ENCODE data around the gene PCMTD2. TPM values are rescaled to one million over a fixed set of nuclear protein-coding genes. Genes with fewer than 3 reads are reported as not detected.

The PCMTD2 gene
- total and polyA plus RNA-seq, 2 of the 13 experiments (the other 11 are each of a cell fraction or from before 2014, with no cell fraction given) = 47.0 to 76.9 TPM

GRCh38 chr20:64229507-64230061 is 26.0 kb upstream of the PCMTD2 start (continued):
- no peak for TF ChIP-seq ZNF784 (CRISPR knock-in tag; IDR thresholded peaks at IDR 0.05; ENCODE audit: borderline replicate concordance)
- no peak for TF ChIP-seq MLX (CRISPR knock-in tag; IDR thresholded peaks at IDR 0.05)
- no peak for TF ChIP-seq FOXP1 (IDR thresholded peaks at IDR 0.05)
- TF ChIP-seq FOXP1 (CRISPR knock-in tag; IDR thresholded peaks at IDR 0.05) = no peak
- TF ChIP-seq PCBP1 (IDR thresholded peaks at IDR 0.05; ENCODE audit: borderline replicate concordance, low read depth, low read length) = no peak
- no peak for TF ChIP-seq NR1H2 (CRISPR knock-in tag; IDR thresholded peaks at IDR 0.05; ENCODE audit: borderline replicate concordance, low read depth)
- no peak for TF ChIP-seq ZNF124 (CRISPR knock-in tag; IDR thresholded peaks at IDR 0.05)
- TF ChIP-seq SMAD1 (CRISPR knock-in tag; IDR thresholded peaks at IDR 0.05; ENCODE audit: borderline replicate concordance, low read depth) = no peak
- no peak for TF ChIP-seq RBFOX2 (IDR thresholded peaks at IDR 0.05; ENCODE audit: low read depth, low read length)
- no peak for TF ChIP-seq MEF2D (CRISPR knock-in tag; IDR thresholded peaks at IDR 0.05)

- intact Hi-C loops (cut with micrococcal nuclease; ENCODE audit: unreplicated experiment) = no loop called here
- H3K27ac ChIP-seq (ENCODE audit: extremely low read length, insufficient read depth, low read length) = no peak overlapping the region
- H3K4me3 ChIP-seq (replicated peaks in 1 of 3; ENCODE audit: insufficient read depth in 1 of 3, low read depth in 2 of 3, low read length in 3 of 3) = no peak overlapping the region
- ATAC-seq (no peak), DNase-seq (ENCODE audit: low spot score) (no peak), FAIRE-seq (no peak)
- H3K36me3 ChIP-seq (replicated peaks in 1 of 2; ENCODE audit: control insufficient read depth in 1 of 2, insufficient read depth in 2 of 2, low read length in 2 of 2) = no peaks in the 10 kb centered on the region
- no peak overlapping the region for H2AFZ ChIP-seq (ENCODE audit: low read length)
- WGBS (ENCODE audit: low lambda C conversion rate) = 57% methylated on average over 22 of the region's 22 CpGs
- CTCF ChIA-PET (ENCODE audit: low intra/inter-chr PET ratio, low total read pairs) = no interaction called here
- TF ChIP-seq FOXA1 (IDR thresholded peaks at IDR 0.05) (no peak), FOXA1 (CRISPR knock-in tag; IDR thresholded peaks at IDR 0.05) (0 out of 2 replicates have a peak, but pooled peaks have one; percentile 18), ZNF432 (CRISPR knock-in tag; IDR thresholded peaks at IDR 0.05; ENCODE audit: borderline replicate concordance) (no peak), GABPA (IDR thresholded peaks at IDR 0.05; ENCODE audit: low read depth, low read length) (no peak), GABPA (CRISPR knock-in tag; IDR thresholded peaks at IDR 0.05; ENCODE audit: low read depth) (no peak)
- no TSS peak for BruUV-seq (replicated peaks)
- H3K9me3 ChIP-seq (ENCODE audit: low read length) = no peaks in the 10 kb centered on the region
- H3K27me3 ChIP-seq (ENCODE audit: control insufficient read depth in 1 of 2, insufficient read depth in 2 of 2, low read length in 2 of 2) = peaks cover 13 to 49% of the 10 kb centered on the region in 2 experiments; a peak in 4 of 5 replicates
- H4K20me1 ChIP-seq (ENCODE audit: insufficient read depth, low read length) = no peaks in the 10 kb centered on the region
- POLR2A ChIA-PET = interaction anchor here (0.6 to 3.0 kb wide), 2 partner anchors 12 to 25 kb away, joined by 3 to 8 read pairs; partner anchors contain the start of gene PCMTD2
- H3K4me2 ChIP-seq (ENCODE audit: low read depth, low read length) = no peak overlapping the region
- H3K9ac ChIP-seq (ENCODE audit: insufficient read depth, low read depth, low read length) = no peak overlapping the region
- in situ Hi-C loops (cut with HindIII; ENCODE audit: extremely low pct_ligation_motif_present, low pct_unique_long_range_greater_than_20kb) = no loop called here
- no peaks in the 10 kb centered on the region for H3K79me2 ChIP-seq (ENCODE audit: insufficient read depth, low read length)
- H3K4me1 ChIP-seq (ENCODE audit: insufficient read depth, low read length) = peaks cover 28% of the 10 kb centered on the region
Measured at GRCh38 chr20:64230461-64231145, 24.9 kb upstream of the PCMTD2 start.
